EH (cell line): ENCODE data around the gene CNOT4.
"Not testable (repeated sequence)": the region's sequence is repeated elsewhere in the genome, so short reads cannot be mapped to it uniquely, and the experiment has no call there.

Source experiments
- DNase-seq: peaks from one replicate; pipeline ENCODE4 v3.0.0-alpha.2; 2015; ENCODE audit warnings: low read depth

Gene CNOT4

GRCh38 chr7:135514856-135515255 lies 5.0 kb upstream of the CNOT4 start:
- no peak for DNase-seq

- DNase-seq, result peak; percentile 65
These were observed 2.4 kb upstream of the CNOT4 start for GRCh38 chr7:135512135-135512887.

- peak; percentile 45 for DNase-seq
These were observed 786 bp upstream of the CNOT4 start for GRCh38 chr7:135510592-135511183.

GRCh38 chr7:135509589-135509838 lies 388 bp downstream of the CNOT4 start:
- no peak for DNase-seq

- peak; percentile 53 for DNase-seq
These were observed 866 bp downstream of the CNOT4 start for GRCh38 chr7:135508883-135509588.

- peak; percentile 53 for DNase-seq
These were observed 8.5 kb downstream of the CNOT4 start for GRCh38 chr7:135501402-135501801.

GRCh38 chr7:135499818-135500217 lies 10.1 kb downstream of the CNOT4 start:
- no peak for DNase-seq

- DNase-seq, result not testable (repeated sequence)
These were observed 12.7 kb downstream of the CNOT4 start for GRCh38 chr7:135497161-135497560.

GRCh38 chr7:135493362-135493761 lies 16.5 kb downstream of the CNOT4 start:
- peak; percentile 12 for DNase-seq

GRCh38 chr7:135492151-135492550 lies 17.8 kb downstream of the CNOT4 start:
- no peak for DNase-seq

GRCh38 chr7:135490783-135491182 lies 19.1 kb downstream of the CNOT4 start:
- peak; percentile 62 for DNase-seq

- DNase-seq, result no peak
These were observed 20.1 kb downstream of the CNOT4 start for GRCh38 chr7:135489791-135490190.

GRCh38 chr7:135486261-135486920 lies 23.5 kb downstream of the CNOT4 start:
- DNase-seq, result peak; percentile 82

GRCh38 chr7:135481598-135481979 lies 28.3 kb downstream of the CNOT4 start:
- DNase-seq, result no peak

GRCh38 chr7:135480966-135481597 lies 28.8 kb downstream of the CNOT4 start:
- DNase-seq, result peak; percentile 10

- DNase-seq, result no peak
These were observed 34.4 kb downstream of the CNOT4 start for GRCh38 chr7:135475521-135475920.

GRCh38 chr7:135469705-135470104 lies 40.2 kb downstream of the CNOT4 start:
- DNase-seq, result not testable (repeated sequence)

- DNase-seq, result peak; percentile 26
These were observed 42.6 kb downstream of the CNOT4 start for GRCh38 chr7:135467207-135467711.

- no peak for DNase-seq
These were observed 43.3 kb downstream of the CNOT4 start for GRCh38 chr7:135466442-135467206.

GRCh38 chr7:135463908-135464307 lies 46.0 kb downstream of the CNOT4 start:
- DNase-seq, result no peak

- no peak for DNase-seq
These were observed 49.8 kb downstream of the CNOT4 start for GRCh38 chr7:135459951-135460567.
